GM12865 (cell line): ENCODE measurements around the gene RAB15.

Experiments used
- DNase-seq: peaks from one replicate; pipeline ENCODE4 v3.0.0; 2010; ENCODE audit warnings: low read depth
- H3K4me3 ChIP-seq: 2 replicates; pipeline ENCODE4 v1.5.1; 2011; ENCODE audit warnings: mild to moderate bottlenecking, low read depth, low read length, control low read depth
- CTCF ChIP-seq: IDR thresholded peaks from 2 replicates; pipeline ENCODE4 v1.5.1; 2011; ENCODE audit warnings: low read length, control low read depth, low read depth, inconsistent platforms; ENCODE audit not compliant: insufficient read depth; ENCODE audit errors: missing control alignments

Gene RAB15

GRCh38 chr14:65010211-65010931 lies 38.2 kb upstream of the RAB15 start:
- no peak for TF ChIP-seq CTCF
- no peak for DNase-seq
- H3K4me3 ChIP-seq, result no peak overlapping the region

GRCh38 chr14:65007202-65007601 lies 35.1 kb upstream of the RAB15 start:
- no peak for TF ChIP-seq CTCF
- H3K4me3 ChIP-seq, result no peak overlapping the region
- no peak for DNase-seq

- no peak for DNase-seq
- TF ChIP-seq CTCF, result no peak
- H3K4me3 ChIP-seq, result no peak overlapping the region
Measured at GRCh38 chr14:65006261-65006721, 34.2 kb upstream of the RAB15 start.

GRCh38 chr14:65003394-65003793 lies 31.3 kb upstream of the RAB15 start:
- peak overlapping the region; percentile 8; the same call in 1 of the 2 replicates for H3K4me3 ChIP-seq
- peak; percentile 77 for DNase-seq
- TF ChIP-seq CTCF, result no peak

GRCh38 chr14:65002586-65003210 lies 30.6 kb upstream of the RAB15 start:
- DNase-seq, result no peak
- H3K4me3 ChIP-seq, result no peak overlapping the region

GRCh38 chr14:65001723-65002122 lies 29.6 kb upstream of the RAB15 start:
- no peak overlapping the region for H3K4me3 ChIP-seq
- DNase-seq, result no peak
- TF ChIP-seq CTCF, result no peak

More at GRCh38 chr14:65002586-65003210, 30.6 kb upstream of the RAB15 start:
- no peak for TF ChIP-seq CTCF
